Stimulated activated naive CD8-positive, alpha-beta T cell treated with anti-CD3 and anti-CD28 coated beads, Interleukin-15, amount 100 ng/mL, for 72 hours (primary cell): Measurements from ENCODE around the gene LNX2.

Experiments used
- ATAC-seq: fragments of 150-1000 bp; cut with Tn5 transposase; 2 replicates; pipeline ENCODE4 v1.10.0; 2021; ENCODE audit warnings: mild to moderate bottlenecking, moderate library complexity
- DNase-seq, 2 donors: peaks; one replicate each; pipeline ENCODE4 v3.0.0; 2021 to 2022
- H3K27ac Mint-ChIP-seq, 2 donors: one replicate each; pipeline ENCODE4 v1.8.0; 2022; ENCODE audit warnings: mild to moderate bottlenecking in 2 of 2, mixed read lengths in 2 of 2, moderate library complexity in 2 of 2
- H3K27me3 Mint-ChIP-seq: one replicate; pipeline ENCODE4 v1.8.0; 2022; ENCODE audit warnings: mixed read lengths
- H3K4me1 Mint-ChIP-seq: one replicate; pipeline ENCODE4 v1.8.0; 2022; ENCODE audit warnings: mild to moderate bottlenecking, mixed read lengths
- H3K4me3 Mint-ChIP-seq, 2 donors: one replicate each; pipeline ENCODE4 v1.8.0; 2022; ENCODE audit warnings: mild to moderate bottlenecking in 2 of 2, mixed read lengths in 2 of 2, moderate library complexity in 1 of 2
- H3K9me3 Mint-ChIP-seq, 2 donors: one replicate each; pipeline ENCODE4 v1.8.0; 2022; ENCODE audit warnings: mixed read lengths in 2 of 2

Gene LNX2

GRCh38 chr13:27627380-27627779 lies 7.1 kb upstream of the LNX2 start:
- no peak overlapping the region for H3K27ac Mint-ChIP-seq
- ATAC-seq (no peak), DNase-seq (no peak)
- no peaks in the 10 kb centered on the region for H3K27me3 Mint-ChIP-seq
- no peaks in the 10 kb centered on the region for H3K9me3 Mint-ChIP-seq
- H3K4me1 Mint-ChIP-seq: peaks cover 81% of the 10 kb centered on the region
- H3K4me3 Mint-ChIP-seq: no peak overlapping the region

DNA sequence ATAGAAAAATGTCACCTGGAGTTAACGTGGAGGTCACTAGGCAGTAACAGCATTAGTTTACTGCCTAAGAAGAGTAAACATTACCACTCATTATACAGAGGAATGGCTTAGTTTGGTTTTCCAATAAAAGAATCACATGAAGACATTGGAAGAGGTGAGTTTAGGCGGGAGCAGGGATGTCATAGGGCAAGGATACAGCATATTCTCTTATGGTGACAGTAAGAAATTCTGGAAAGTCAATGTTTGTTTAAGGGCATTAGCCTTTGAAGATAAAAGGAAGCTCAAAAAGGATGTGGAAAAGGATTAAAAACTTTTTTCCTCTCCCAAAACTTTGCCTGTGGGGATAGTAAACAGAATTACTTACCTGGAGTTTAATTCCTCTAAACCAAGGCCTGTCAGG lies 5.5 kb upstream of the LNX2 start:
- H3K27ac Mint-ChIP-seq: no peak overlapping the region
- H3K4me3 Mint-ChIP-seq: no peak overlapping the region

GRCh38 chr13:27624071-27624470 lies 3.7 kb upstream of the LNX2 start:
- ATAC-seq (no peak), DNase-seq (no peak)
- Mint-ChIP-seq H3K4me1 (peaks cover 64% of the 10 kb centered on the region), H3K9me3 (no peaks in the 10 kb centered on the region), H3K27ac (no peak overlapping the region), H3K4me3 (no peak overlapping the region), H3K27me3 (no peaks in the 10 kb centered on the region)

More for the DNA sequence above, 5.5 kb upstream of the LNX2 start:
- Mint-ChIP-seq H3K9me3 (no peaks in the 10 kb centered on the region), H3K27me3 (no peaks in the 10 kb centered on the region), H3K4me1 (peaks cover 69% of the 10 kb centered on the region)
- ATAC-seq: no peak
- no peak for DNase-seq

DNA sequence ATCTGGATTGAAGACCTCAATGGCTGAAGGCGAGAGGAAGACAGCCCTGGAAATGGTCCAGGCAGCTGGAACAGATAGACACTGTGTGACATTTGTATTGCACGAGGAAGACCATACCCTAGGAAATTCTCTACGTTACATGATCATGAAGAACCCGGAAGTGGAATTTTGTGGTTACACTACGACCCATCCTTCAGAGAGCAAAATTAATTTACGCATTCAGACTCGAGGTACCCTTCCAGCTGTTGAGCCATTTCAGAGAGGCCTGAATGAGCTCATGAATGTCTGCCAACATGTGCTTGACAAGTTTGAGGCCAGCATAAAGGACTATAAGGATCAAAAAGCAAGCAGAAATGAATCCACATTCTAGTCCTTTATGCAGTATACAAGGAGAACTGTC lies 2.6 kb upstream of the LNX2 start:
- Mint-ChIP-seq H3K27ac (no peak overlapping the region), H3K4me1 (peaks cover 72% of the 10 kb centered on the region), H3K9me3 (no peaks in the 10 kb centered on the region), H3K27me3 (no peaks in the 10 kb centered on the region), H3K4me3 (peak overlapping the region; percentile 82 to 98)
- ATAC-seq (no peak), DNase-seq (no peak)

DNA sequence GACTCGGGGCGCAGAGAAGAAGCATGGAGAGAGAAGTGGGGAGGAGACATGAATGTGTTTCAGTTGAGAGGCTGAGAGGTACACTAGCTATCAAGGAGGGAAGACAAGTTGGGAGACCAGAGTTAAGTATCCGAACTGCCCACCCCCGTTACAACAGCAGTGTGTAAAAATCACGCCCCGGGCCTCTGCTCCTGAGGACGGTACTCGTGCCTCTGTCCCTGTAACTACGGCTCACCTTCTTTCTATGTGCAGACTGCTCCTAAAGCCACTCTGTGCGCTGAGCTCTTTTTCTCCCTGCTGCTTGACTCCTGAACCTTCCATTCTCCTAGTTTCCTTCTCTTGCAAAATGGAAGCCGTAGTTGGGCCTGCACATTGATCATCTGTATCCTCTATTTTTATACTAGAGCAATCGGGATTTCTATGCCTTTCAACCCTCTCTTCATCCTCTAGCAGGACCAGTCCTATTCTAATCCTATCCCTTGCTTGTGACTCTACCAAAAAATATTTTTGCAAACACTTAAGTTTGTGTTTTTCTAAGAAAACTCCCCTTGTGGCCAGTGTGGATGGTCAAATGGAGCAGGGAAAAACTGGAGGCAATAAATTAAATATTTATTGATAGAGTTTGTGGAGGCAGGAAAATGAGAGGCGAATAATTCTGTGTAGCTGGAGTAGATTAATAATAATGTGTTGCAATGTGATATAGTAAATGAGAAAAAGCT lies 1.9 kb upstream of the LNX2 start:
- Mint-ChIP-seq H3K27ac (peak overlapping the region; percentile 92 to 98), H3K4me1 (peaks cover 72% of the 10 kb centered on the region), H3K4me3 (peak overlapping the region; percentile 82 to 98), H3K27me3 (no peaks in the 10 kb centered on the region), H3K9me3 (no peaks in the 10 kb centered on the region)
- ATAC-seq: no peak
- DNase-seq: no peak

- peaks cover 65% of the 10 kb centered on the region for H3K4me1 Mint-ChIP-seq
- ATAC-seq (peak; percentile 73), DNase-seq (peak; percentile 88 to 93)
- peak within 1 kb of the TSS; percentile 89 to 98 for H3K4me3 Mint-ChIP-seq
- H3K27ac Mint-ChIP-seq: peak within 1 kb of the TSS; percentile 98
- H3K27me3 Mint-ChIP-seq: no peaks in the 10 kb centered on the region
- no peaks in the 10 kb centered on the region for H3K9me3 Mint-ChIP-seq
Observed at GRCh38 chr13:27621366-27622101, 1.2 kb upstream of the LNX2 start, which contains the start of gene POLR1D. TSS of gene POLR1D (plus strand) at chr13:27621892. CDS start at chr13:27621984, 92 bp downstream.

DNA sequence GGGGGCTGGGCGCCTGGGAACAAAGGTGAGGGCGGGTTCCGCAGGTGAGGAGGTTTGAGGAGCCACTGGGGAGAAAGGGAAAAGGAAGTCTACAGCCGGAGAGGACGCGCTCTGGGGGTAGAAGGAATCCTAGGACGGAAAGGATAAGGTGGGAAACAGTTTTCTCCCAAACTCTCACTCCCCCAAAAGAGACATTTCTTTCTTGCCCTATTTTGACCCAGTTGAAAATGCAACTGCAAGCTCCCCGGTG lies 712 bp upstream of the LNX2 start:
- Mint-ChIP-seq H3K27me3 (no peaks in the 10 kb centered on the region), H3K4me1 (peaks cover 61% of the 10 kb centered on the region), H3K4me3 (peak overlapping the region; percentile 86 to 89), H3K27ac (peak overlapping the region; percentile 94 to 98), H3K9me3 (no peaks in the 10 kb centered on the region)
- ATAC-seq (no peak), DNase-seq (no peak)

GRCh38 chr13:27619728-27620376 lies 477 bp downstream of the LNX2 start:
- DNase-seq (peak in 1 of 2 donors; percentile 43), ATAC-seq (peak; percentile 42)
- Mint-ChIP-seq H3K4me1 (peaks cover 49% of the 10 kb centered on the region), H3K27me3 (no peaks in the 10 kb centered on the region), H3K27ac (peak overlapping the region; percentile 45 to 83), H3K9me3 (no peaks in the 10 kb centered on the region), H3K4me3 (peak overlapping the region; percentile 86 to 89)

- H3K9me3 Mint-ChIP-seq: no peaks in the 10 kb centered on the region
- peak overlapping the region; percentile 86 to 89 for H3K4me3 Mint-ChIP-seq
- peaks cover 42% of the 10 kb centered on the region for H3K4me1 Mint-ChIP-seq
- DNase-seq: no peak
- H3K27me3 Mint-ChIP-seq: no peaks in the 10 kb centered on the region
- H3K27ac Mint-ChIP-seq: peak overlapping the region in 1 of 2 donors; percentile 83
- ATAC-seq: no peak
Observed at GRCh38 chr13:27619093-27619727, 1.1 kb downstream of the LNX2 start.

DNA sequence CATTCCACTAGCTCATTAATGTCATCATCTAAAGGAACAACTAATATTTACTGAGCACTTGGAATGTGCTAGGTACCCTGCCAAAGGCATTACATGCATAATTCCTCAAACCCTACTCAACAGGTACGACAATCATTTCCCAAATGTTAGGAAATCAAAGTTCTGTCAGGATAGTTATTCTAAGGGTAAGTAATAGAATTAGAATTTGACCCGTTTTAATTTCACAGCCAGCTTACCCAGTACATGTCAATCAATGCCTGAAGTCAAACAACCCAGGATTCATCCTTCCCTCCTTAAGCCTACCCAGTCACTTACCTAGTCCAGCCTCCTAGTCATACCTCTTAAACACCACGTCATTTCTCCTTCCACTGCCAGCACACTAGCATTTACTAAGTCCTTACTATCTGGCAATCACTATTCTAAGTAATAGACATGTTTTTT lies 2.4 kb downstream of the LNX2 start:
- Mint-ChIP-seq H3K9me3 (no peaks in the 10 kb centered on the region), H3K27ac (no peak overlapping the region), H3K27me3 (no peaks in the 10 kb centered on the region), H3K4me1 (peaks cover 34% of the 10 kb centered on the region), H3K4me3 (no peak overlapping the region)
- DNase-seq (no peak), ATAC-seq (no peak)

DNA sequence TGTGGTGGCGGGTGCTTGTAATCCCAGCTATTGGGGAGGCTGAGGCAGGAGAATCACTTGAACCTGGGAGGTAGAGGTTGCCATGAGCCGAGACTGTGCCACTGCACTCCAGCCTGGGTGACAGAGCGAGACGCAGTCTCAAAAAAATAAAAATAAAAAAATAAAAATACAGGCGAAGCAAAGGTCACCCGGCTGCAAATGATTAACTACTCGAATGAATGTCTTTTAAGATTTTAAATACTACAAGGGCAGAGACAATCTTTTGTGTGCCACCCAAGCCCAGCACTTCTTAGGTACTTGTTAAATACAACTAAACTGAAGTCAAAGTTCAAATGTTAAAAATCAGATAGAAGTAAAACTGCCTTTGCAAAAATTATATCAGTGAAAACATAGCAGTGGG lies 6.7 kb downstream of the LNX2 start:
- H3K4me1 Mint-ChIP-seq: peaks cover 42% of the 10 kb centered on the region
- no peak for ATAC-seq

GRCh38 chr13:27607125-27607524 lies 13.2 kb downstream of the LNX2 start:
- Mint-ChIP-seq H3K9me3 (peaks cover 0 to 7% of the 10 kb centered on the region in 2 donors), H3K27me3 (no peaks in the 10 kb centered on the region), H3K4me1 (peaks cover 34% of the 10 kb centered on the region), H3K27ac (no peak overlapping the region), H3K4me3 (no peak overlapping the region)
- DNase-seq (no peak), ATAC-seq (no peak)

More for the DNA sequence above, 6.7 kb downstream of the LNX2 start:
- DNase-seq: no peak
- Mint-ChIP-seq H3K9me3 (no peaks in the 10 kb centered on the region), H3K27ac (no peak overlapping the region), H3K4me3 (no peak overlapping the region), H3K27me3 (no peaks in the 10 kb centered on the region)

DNA sequence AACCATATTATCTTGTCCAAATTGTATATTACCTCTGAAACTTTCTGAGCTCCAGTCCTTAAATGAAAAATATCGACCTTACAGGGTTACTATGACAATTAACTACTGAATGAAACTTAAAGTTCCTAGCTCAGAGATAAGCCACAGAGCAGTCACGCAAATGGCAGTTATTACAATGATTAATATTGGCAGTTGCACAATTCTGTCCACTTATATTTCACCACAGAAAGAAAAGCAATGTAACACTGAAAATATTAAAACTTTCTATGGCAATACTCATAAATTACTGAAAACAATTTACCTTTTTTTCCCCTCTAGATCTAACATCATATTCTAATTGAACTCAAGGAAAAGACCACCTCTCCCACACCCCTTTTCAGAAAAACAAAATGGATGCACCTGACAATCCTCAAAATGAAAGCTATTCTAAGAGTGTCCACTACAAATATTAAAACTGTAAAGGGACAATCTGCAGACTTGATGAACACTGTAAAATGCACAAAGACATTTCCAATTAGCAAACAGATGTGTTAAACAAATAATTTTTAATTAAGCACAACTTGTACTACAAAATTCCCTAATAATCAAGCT lies 14.6 kb downstream of the LNX2 start:
- DNase-seq (no peak), ATAC-seq (no peak)
- H3K27ac Mint-ChIP-seq: no peak overlapping the region
- H3K27me3 Mint-ChIP-seq: no peaks in the 10 kb centered on the region
- H3K4me1 Mint-ChIP-seq: peaks cover 26% of the 10 kb centered on the region
- peaks cover 0 to 7% of the 10 kb centered on the region in 2 donors for H3K9me3 Mint-ChIP-seq
- H3K4me3 Mint-ChIP-seq: no peak overlapping the region

DNA sequence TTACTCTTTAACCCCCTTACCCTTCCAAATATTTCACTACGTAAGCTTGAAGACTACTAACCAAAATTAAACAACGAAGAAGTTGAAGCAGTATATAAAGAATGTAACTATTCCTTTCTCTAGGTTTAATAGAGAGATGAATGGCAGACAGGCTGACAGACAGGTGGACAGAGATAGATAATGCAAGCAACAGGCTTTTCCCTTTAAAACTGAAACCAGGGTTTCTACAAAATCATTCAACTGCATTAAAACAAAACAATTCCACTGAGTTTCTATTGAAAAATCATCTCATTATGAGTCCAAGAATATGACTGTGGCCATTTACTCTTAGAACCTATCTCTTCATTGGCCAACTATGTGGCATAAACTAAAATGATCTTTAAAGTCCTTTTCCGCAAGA lies 15.2 kb downstream of the LNX2 start:
- Mint-ChIP-seq H3K27ac (no peak overlapping the region), H3K9me3 (peaks cover 0 to 7% of the 10 kb centered on the region in 2 donors), H3K27me3 (no peaks in the 10 kb centered on the region), H3K4me3 (no peak overlapping the region), H3K4me1 (peaks cover 24% of the 10 kb centered on the region)
- DNase-seq (no peak), ATAC-seq (no peak)

GRCh38 chr13:27601803-27602202 lies 18.5 kb downstream of the LNX2 start:
- ATAC-seq (no peak), DNase-seq (no peak)
- Mint-ChIP-seq H3K27me3 (no peaks in the 10 kb centered on the region), H3K4me3 (no peak overlapping the region), H3K27ac (no peak overlapping the region), H3K9me3 (peaks cover 0 to 7% of the 10 kb centered on the region in 2 donors), H3K4me1 (peaks cover 12% of the 10 kb centered on the region)
